GM12878 (cell line): ENCODE results near the gene SH3GL2. TPM values are rescaled to one million over a fixed set of nuclear protein-coding genes. Genes with fewer than 3 reads are reported as not detected.

Experiments
- ATAC-seq: fragments of 200-7000 bp; cut with Tn5 transposase; 3 replicates; pipeline ENCODE4 v1.9.1; 2020; ENCODE audit warnings: mild to moderate bottlenecking, moderate library complexity
- BruUV-seq: library from RNA; stranded (reverse); fragments of 400-500 nt; replicated peaks from 2 replicates; lab custom pipeline; 2021; lab: Mats Ljungman, UMichigan
- CTCF ChIA-PET: fragments of 300-600 bp; sonication (Branson Sonifier 250); formaldehyde crosslinking; extraction: SDS; loops from one replicate; lab custom pipeline; 2021; ENCODE audit warnings: inconsistent platforms; lab: Yijun Ruan, JAX
- POLR2A ChIA-PET: fragments of 350-600 bp; formaldehyde crosslinking; extraction: SDS; loops from one replicate; lab custom pipeline; 2021; ENCODE audit warnings: inconsistent platforms; lab: Charles Lee
- RAD21 ChIA-PET: fragments of 300-600 bp; sonication (Branson Sonifier 250); formaldehyde crosslinking; loops from one replicate; lab custom pipeline; 2023; ENCODE audit warnings: antibody characterized with exemption; ENCODE audit not compliant: unreplicated experiment; lab: Charles Lee
- SMC1A ChIA-PET: fragments of 300-600 bp; sonication (Branson Sonifier 250); formaldehyde crosslinking; loops from one replicate; lab custom pipeline; 2023; ENCODE audit not compliant: unreplicated experiment, uncharacterized antibody; lab: Charles Lee
- DNase-seq: peaks from one replicate; pipeline ENCODE4 v3.0.0-alpha.2; 2011; ENCODE audit warnings: low read depth, low spot score
- FAIRE-seq: peaks from 3 replicates; lab custom pipeline; 2011; peaks lifted over from hg19 to GRCh38; lab: Jason Lieb, UNC
- H2AFZ ChIP-seq: 2 replicates; pipeline ENCODE4 v1.6.0; 2011; ENCODE audit warnings: low read depth, low read length, control low read depth; ENCODE audit not compliant: control insufficient read depth
- H3K27ac ChIP-seq: 2 replicates; pipeline ENCODE4 v1.5.1; 2011; ENCODE audit warnings: control low read depth; ENCODE audit not compliant: control insufficient read depth, insufficient read depth
- H3K27me3 ChIP-seq, 2 experiments: replicated peaks in 1 of 2; 2 replicates each; pipeline versions ENCODE4 v1.6.0 to v1.6.1; 2011; ENCODE audit warnings: low read length in 1 of 2; ENCODE audit not compliant: control insufficient read depth in 2 of 2, insufficient read depth in 2 of 2
- H3K36me3 ChIP-seq, 2 experiments: 2 replicates each; pipeline ENCODE4 v1.5.1; 2011; ENCODE audit warnings: low read length in 1 of 2; ENCODE audit not compliant: control insufficient read depth in 2 of 2, insufficient read depth in 2 of 2
- H3K4me1 ChIP-seq: 2 replicates; pipeline ENCODE4 v1.6.1; 2011; ENCODE audit warnings: mild to moderate bottlenecking, low read length, moderate library complexity, mixed read lengths; ENCODE audit not compliant: control insufficient read depth, insufficient read depth
- H3K4me2 ChIP-seq: 2 replicates; pipeline ENCODE4 v1.6.0; 2011; ENCODE audit warnings: control low read depth; ENCODE audit not compliant: control insufficient read depth, insufficient read depth
- H3K4me3 ChIP-seq: fragments of 200-600 bp; sonication (generic); 2 replicates; pipeline ENCODE4 v1.5.1; 2016
- H3K79me2 ChIP-seq: 2 replicates; pipeline ENCODE4 v1.6.0; 2011; ENCODE audit warnings: low read length; ENCODE audit not compliant: control insufficient read depth, insufficient read depth
- H3K9ac ChIP-seq: 2 replicates; pipeline ENCODE4 v1.8.0; 2011; ENCODE audit warnings: low read length, control low read depth, mixed read lengths; ENCODE audit not compliant: control insufficient read depth, insufficient read depth
- H3K9me3 ChIP-seq: replicated peaks from 3 replicates; pipeline ENCODE4 v1.5.1; 2011; ENCODE audit warnings: mild to moderate bottlenecking, low read length; ENCODE audit not compliant: control insufficient read depth, insufficient read depth
- H4K20me1 ChIP-seq: 2 replicates; pipeline ENCODE4 v1.6.0; 2011; ENCODE audit not compliant: control insufficient read depth, insufficient read depth
- BCL11A ChIP-seq: IDR thresholded peaks from 2 replicates; pipeline ENCODE4 v1.6.1; 2011; ENCODE audit warnings: low read depth, low read length
- CHD4 ChIP-seq: fragments of 200-600 bp; sonication (generic); IDR thresholded peaks from 2 replicates; pipeline ENCODE4 v1.6.1; 2016; ENCODE audit warnings: mild to moderate bottlenecking
- FOS ChIP-seq: IDR thresholded peaks from 3 replicates; pipeline ENCODE4 v1.6.1; 2011; ENCODE audit warnings: borderline replicate concordance; ENCODE audit not compliant: insufficient read length; ENCODE audit errors: extremely low read depth
- IKZF1 ChIP-seq: fragments of 450-650 bp; conservative IDR thresholded peaks from 2 replicates; pipeline ENCODE4 v1.6.1; 2017; ENCODE audit warnings: antibody characterized with exemption, mild to moderate bottlenecking
- KLF5 ChIP-seq: fragments of 450-650 bp; IDR thresholded peaks from 2 replicates; pipeline ENCODE4 v1.6.1; 2014; ENCODE audit warnings: mild to moderate bottlenecking; ENCODE audit not compliant: partially characterized antibody
- NFYA ChIP-seq: IDR thresholded peaks from 2 replicates; pipeline ENCODE4 v1.6.1; 2011; ENCODE audit warnings: low read depth, mild to moderate bottlenecking, low read length, improper control_type of control experiment, borderline replicate concordance
- RB1 ChIP-seq: fragments of 450-650 bp; formaldehyde crosslinking; IDR thresholded peaks from 2 replicates; pipeline ENCODE4 v1.6.1; 2017; ENCODE audit warnings: mild to moderate bottlenecking, borderline replicate concordance
- RCOR1 ChIP-seq: conservative IDR thresholded peaks from 2 replicates; pipeline ENCODE4 v1.6.1; 2012; ENCODE audit warnings: low read depth, low read length, improper control_type of control experiment
- RELB ChIP-seq: fragments of 450-650 bp; IDR thresholded peaks from 2 replicates; pipeline ENCODE4 v1.6.1; 2017; ENCODE audit warnings: low read depth, mild to moderate bottlenecking, moderate library complexity
- SKIL ChIP-seq: fragments of 450-650 bp; IDR thresholded peaks from 2 replicates; pipeline ENCODE4 v1.6.1; 2017; ENCODE audit warnings: mild to moderate bottlenecking, low read depth, inconsistent platforms; ENCODE audit not compliant: poor library complexity, severe bottlenecking
- SMARCA5 ChIP-seq: fragments of 450-650 bp; IDR thresholded peaks from 2 replicates; pipeline ENCODE4 v1.6.1; 2017; ENCODE audit warnings: mild to moderate bottlenecking
- SREBF1 ChIP-seq: IDR thresholded peaks from 2 replicates; pipeline ENCODE4 v1.6.1; 2012; ENCODE audit warnings: mild to moderate bottlenecking, low read length
- STAT1 ChIP-seq: fragments of 450-650 bp; conservative IDR thresholded peaks from 2 replicates; pipeline ENCODE4 v1.6.1; 2014; ENCODE audit warnings: antibody characterized with exemption, mild to moderate bottlenecking
- STAT3 ChIP-seq: IDR thresholded peaks from 2 replicates; pipeline ENCODE4 v1.6.1; 2011; ENCODE audit warnings: low read depth, low read length, improper control_type of control experiment
- TARDBP ChIP-seq: IDR thresholded peaks from 2 replicates; pipeline ENCODE4 v1.6.1; 2016; ENCODE audit warnings: borderline replicate concordance
- ZNF274 ChIP-seq: IDR thresholded peaks from one replicate; pipeline ENCODE4 v1.8.0; 2011; ENCODE audit not compliant: insufficient read length, insufficient read depth
- ZSCAN29 ChIP-seq: fragments of 450-650 bp; IDR thresholded peaks from 2 replicates; pipeline ENCODE4 v1.6.1; 2017; ENCODE audit warnings: mild to moderate bottlenecking, moderate library complexity
- WGBS: methylation state at CpG from one replicate; pipeline ENCODE4 v1.1.6; 2016; ENCODE audit warnings: low lambda C conversion rate; ENCODE audit not compliant: insufficient replicate concordance, insufficient coverage; ENCODE audit errors: missing lambda C conversion rate; 5-methylcytosine and 5-hydroxymethylcytosine counted together
- in situ Hi-C: fragments of 300-500 bp; cut with MboI; formaldehyde crosslinking; loops from 9 replicates; pipeline ENCODE4 v1.14.3; 2018; ENCODE audit warnings: mixed read lengths
- intact Hi-C: fragments of 100-400 bp; cut with micrococcal nuclease; formaldehyde crosslinking; loops from one replicate; pipeline ENCODE4 v1.14.2; 2022; ENCODE audit not compliant: unreplicated experiment
- polyA plus RNA-seq, 11 experiments: library from polyadenylated mRNA; depleted of rRNA in 4 of 11; unstranded in 6 of 11; stranded (reverse) in 5 of 11; fragments of >200 nt; fragmentation: Nextera tagmentation in 4 of 11; fragmentation: Illumina TruSeq in 1 of 11; extraction: Ambion mirVana in 4 of 11; extraction: Trizol in 1 of 11; gene quantifications; 1 replicate in 1 of 11; 2 replicates in 10 of 11; pipeline versions ENCODE4 v1.2.1 to v1.2.3, GENCODE V29; 2011 to 2016; ENCODE audit warnings: inconsistent platforms in 2 of 11, missing spikeins in 2 of 11, low read depth in 1 of 11
- total RNA-seq, 4 experiments: library from RNA; depleted of rRNA in 3 of 4; stranded (reverse); fragments of >200 nt in 3 of 4; fragmentation: Illumina TruSeq in 1 of 4; extraction: Trizol in 1 of 4; gene quantifications; 2 replicates each; pipeline versions ENCODE4 v1.2.1 to v1.2.3, GENCODE V29; 2013 to 2021

Gene SH3GL2
- total and polyA plus RNA-seq, 10 of the 15 experiments (the other 5 are each of a cell fraction or from before 2014, with no cell fraction given) = not detected

GRCh38 chr9:17648516-17648915, 69.7 kb downstream of the SH3GL2 start (continued):
- TF ChIP-seq BCL11A = no peak

GRCh38 chr9:17651725-17652124, 72.9 kb downstream of the SH3GL2 start:
- Histone ChIP-seq H3K36me3 (no peaks in the 10 kb centered on the region), H3K27ac (no peak overlapping the region), H3K4me1 (no peaks in the 10 kb centered on the region), H2AFZ (no peak overlapping the region), H3K9me3 (no peaks in the 10 kb centered on the region), H4K20me1 (no peaks in the 10 kb centered on the region), H3K4me3 (no peak overlapping the region), H3K27me3 (no peaks in the 10 kb centered on the region), H3K4me2 (no peak overlapping the region), H3K9ac (no peak overlapping the region), H3K79me2 (no peaks in the 10 kb centered on the region)
- intact Hi-C loops (no loop called here), in situ Hi-C loops (no loop called here)
- DNase-seq = no peak
- POLR2A ChIA-PET = no interaction called here
- TF ChIP-seq FOS (no peak), SMARCA5 (no peak), STAT1 (no peak), NFYA (no peak), RB1 (no peak), TARDBP (no peak), CHD4 (no peak), KLF5 (no peak), SKIL (no peak), STAT3 (no peak), SREBF1 (no peak), RELB (no peak), ZSCAN29 (no peak), ZNF274 (no peak), IKZF1 (no peak), RCOR1 (no peak)
- no peak for ATAC-seq
- no TSS peak for BruUV-seq
- SMC1A ChIA-PET = no interaction called here
- WGBS = 10% methylated on average over 1 of the region's 1 CpG
- FAIRE-seq = no peak
- RAD21 ChIA-PET = no interaction called here
- CTCF ChIA-PET = interaction anchor here (1.2 kb wide), 1 partner anchor 159 kb away, joined by 4 read pairs; no protein-coding TSS in a partner anchor
